22Rv1 (cell line): ENCODE measurements around the gene PYDC1.

Source experiments
- ZFX ChIP-seq: fragments of 450-650 bp; IDR thresholded peaks from 2 replicates; pipeline ENCODE4 v1.6.1; 2017; ENCODE audit warnings: antibody characterized with exemption, borderline replicate concordance
- TF ChIP-seq, protein P1 (sequence below): fragments of 450-650 bp; IDR thresholded peaks from 2 replicates; pipeline ENCODE4 v1.5.1; 2017; ENCODE audit warnings: mild to moderate bottlenecking

DNA sequence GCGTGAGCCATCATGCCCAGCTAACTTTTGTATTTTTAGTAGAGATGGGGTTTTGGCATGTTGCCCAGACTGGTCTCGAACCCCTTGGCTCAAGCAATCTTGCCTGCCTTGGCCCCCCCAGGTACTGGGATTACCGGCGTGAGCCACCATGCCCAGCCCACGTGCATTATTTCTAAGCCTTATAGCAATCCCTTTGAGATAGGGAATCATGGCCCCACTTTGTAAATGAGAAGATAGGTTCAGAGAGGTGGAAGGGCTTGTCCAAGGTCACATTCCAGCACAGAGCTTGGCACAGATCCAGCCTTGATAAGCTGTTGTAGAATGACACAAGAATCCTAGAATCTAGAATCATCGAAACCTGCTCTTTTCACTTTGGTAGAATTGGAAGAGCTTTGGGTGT, 10.2 kb downstream of the PYDC1 start:
- TF ChIP-seq, protein P1, sequence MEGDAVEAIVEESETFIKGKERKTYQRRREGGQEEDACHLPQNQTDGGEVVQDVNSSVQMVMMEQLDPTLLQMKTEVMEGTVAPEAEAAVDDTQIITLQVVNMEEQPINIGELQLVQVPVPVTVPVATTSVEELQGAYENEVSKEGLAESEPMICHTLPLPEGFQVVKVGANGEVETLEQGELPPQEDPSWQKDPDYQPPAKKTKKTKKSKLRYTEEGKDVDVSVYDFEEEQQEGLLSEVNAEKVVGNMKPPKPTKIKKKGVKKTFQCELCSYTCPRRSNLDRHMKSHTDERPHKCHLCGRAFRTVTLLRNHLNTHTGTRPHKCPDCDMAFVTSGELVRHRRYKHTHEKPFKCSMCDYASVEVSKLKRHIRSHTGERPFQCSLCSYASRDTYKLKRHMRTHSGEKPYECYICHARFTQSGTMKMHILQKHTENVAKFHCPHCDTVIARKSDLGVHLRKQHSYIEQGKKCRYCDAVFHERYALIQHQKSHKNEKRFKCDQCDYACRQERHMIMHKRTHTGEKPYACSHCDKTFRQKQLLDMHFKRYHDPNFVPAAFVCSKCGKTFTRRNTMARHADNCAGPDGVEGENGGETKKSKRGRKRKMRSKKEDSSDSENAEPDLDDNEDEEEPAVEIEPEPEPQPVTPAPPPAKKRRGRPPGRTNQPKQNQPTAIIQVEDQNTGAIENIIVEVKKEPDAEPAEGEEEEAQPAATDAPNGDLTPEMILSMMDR = no peak
- no peak for TF ChIP-seq ZFX
